Vagina (tissue), 2 donors: ENCODE results near the gene DSCAML1. TPM values are rescaled to one million over a fixed set of nuclear protein-coding genes. Genes with fewer than 3 reads are reported as not detected.

ENCODE experiments used
- DNase-seq, 2 donors: peaks; one replicate each; pipeline ENCODE4 v3.0.0-alpha.2; 2017; ENCODE audit errors: extremely low spot score in 2 of 2
- H3K27ac ChIP-seq: fragments of 200-600 bp; sonication (generic); one replicate; pipeline ENCODE4 v1.5.1; 2019
- H3K27me3 ChIP-seq: fragments of 200-600 bp; sonication (generic); one replicate; pipeline ENCODE4 v1.5.1; 2019
- H3K36me3 ChIP-seq, 2 donors: fragments of 200-600 bp; sonication (generic); one replicate each; pipeline ENCODE4 v1.5.1; 2017 to 2019
- H3K4me1 ChIP-seq: fragments of 200-600 bp; sonication (generic); one replicate; pipeline ENCODE4 v1.5.1; 2019
- H3K4me3 ChIP-seq, 2 donors: fragments of 200-600 bp; sonication (generic); 1 replicate in 1 of 2; 2 replicates in 1 of 2; pipeline ENCODE4 v1.5.1; 2016 to 2019
- H3K9me3 ChIP-seq: fragments of 200-600 bp; sonication (generic); one replicate; pipeline ENCODE4 v1.5.1; 2019
- POLR2A ChIP-seq, 2 donors: fragments of 450-650 bp; IDR thresholded peaks; one replicate each; pipeline ENCODE4 v1.6.1; 2017; ENCODE audit warnings: antibody characterized with exemption in 2 of 2, mild to moderate bottlenecking in 2 of 2, moderate library complexity in 2 of 2
- POLR2AphosphoS5 ChIP-seq, 2 donors: sonication (generic); formaldehyde crosslinking; IDR thresholded peaks; one replicate each; pipeline ENCODE4 v1.9.0; 2017; ENCODE audit warnings: antibody characterized with exemption in 2 of 2, mild to moderate bottlenecking in 2 of 2, low read depth in 1 of 2; ENCODE audit not compliant: insufficient read depth in 1 of 2
- intact Hi-C: fragments of 100-400 bp; cut with DNase I; formaldehyde crosslinking; loops from one replicate; pipeline ENCODE4 v1.15.1; 2023
- total RNA-seq: library from RNA; depleted of rRNA; stranded (reverse); fragments of >200 nt; gene quantifications from one replicate; pipeline ENCODE4 v1.2.3, GENCODE V29; 2016
- TF ChIP-seq, protein P1 (sequence below), 3 experiments: fragments of 450-650 bp in 2 of 3; fragments of 200-600 bp in 1 of 3; sonication (generic) in 1 of 3; IDR thresholded peaks; one replicate each; pipeline ENCODE4 v1.5.1; 2017 to 2019; ENCODE audit warnings: antibody characterized with exemption in 3 of 3, mild to moderate bottlenecking in 2 of 3, moderate library complexity in 2 of 3

Gene DSCAML1
- total RNA-seq, 1 donor from 2014 or later = 0.25 TPM

DNA sequence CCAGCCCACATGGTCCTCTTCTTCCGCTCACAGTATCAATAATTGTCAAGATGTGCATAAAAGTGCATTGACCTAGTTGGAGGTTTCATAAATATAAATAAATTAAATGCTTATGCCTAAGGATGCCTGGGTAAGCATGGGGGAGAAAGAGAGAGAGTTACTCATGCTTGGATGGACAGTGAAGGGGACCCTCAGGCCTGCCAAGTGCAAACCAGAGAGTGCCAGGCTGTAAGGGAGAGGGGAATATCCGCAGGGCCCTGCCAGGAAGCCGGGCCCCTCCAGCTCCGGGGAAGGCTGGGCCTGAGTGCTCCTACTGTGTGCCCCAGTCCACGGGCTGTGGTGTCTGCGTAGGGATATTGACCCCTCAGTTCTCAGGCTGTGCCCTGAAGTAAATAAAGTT is 214.6 kb downstream of the DSCAML1 start:
- intact Hi-C loops = no loop called here
- no peak for DNase-seq
- no peaks in the 10 kb centered on the region for H3K36me3 ChIP-seq
- no peaks in the 10 kb centered on the region for H3K9me3 ChIP-seq
- H3K4me3 ChIP-seq = no peak overlapping the region
- no peaks in the 10 kb centered on the region for H3K27me3 ChIP-seq
- TF ChIP-seq, protein P1, sequence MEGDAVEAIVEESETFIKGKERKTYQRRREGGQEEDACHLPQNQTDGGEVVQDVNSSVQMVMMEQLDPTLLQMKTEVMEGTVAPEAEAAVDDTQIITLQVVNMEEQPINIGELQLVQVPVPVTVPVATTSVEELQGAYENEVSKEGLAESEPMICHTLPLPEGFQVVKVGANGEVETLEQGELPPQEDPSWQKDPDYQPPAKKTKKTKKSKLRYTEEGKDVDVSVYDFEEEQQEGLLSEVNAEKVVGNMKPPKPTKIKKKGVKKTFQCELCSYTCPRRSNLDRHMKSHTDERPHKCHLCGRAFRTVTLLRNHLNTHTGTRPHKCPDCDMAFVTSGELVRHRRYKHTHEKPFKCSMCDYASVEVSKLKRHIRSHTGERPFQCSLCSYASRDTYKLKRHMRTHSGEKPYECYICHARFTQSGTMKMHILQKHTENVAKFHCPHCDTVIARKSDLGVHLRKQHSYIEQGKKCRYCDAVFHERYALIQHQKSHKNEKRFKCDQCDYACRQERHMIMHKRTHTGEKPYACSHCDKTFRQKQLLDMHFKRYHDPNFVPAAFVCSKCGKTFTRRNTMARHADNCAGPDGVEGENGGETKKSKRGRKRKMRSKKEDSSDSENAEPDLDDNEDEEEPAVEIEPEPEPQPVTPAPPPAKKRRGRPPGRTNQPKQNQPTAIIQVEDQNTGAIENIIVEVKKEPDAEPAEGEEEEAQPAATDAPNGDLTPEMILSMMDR (IDR thresholded peaks at IDR 0.05) = no peak
- TF ChIP-seq POLR2A (IDR thresholded peaks at IDR 0.05) (no peak), POLR2AphosphoS5 (IDR thresholded peaks at IDR 0.05; ENCODE audit: insufficient read depth in 1 of 2, low read depth in 1 of 2) (no peak)
- H3K27ac ChIP-seq = no peak overlapping the region
- H3K4me1 ChIP-seq = peaks cover 4% of the 10 kb centered on the region

DNA sequence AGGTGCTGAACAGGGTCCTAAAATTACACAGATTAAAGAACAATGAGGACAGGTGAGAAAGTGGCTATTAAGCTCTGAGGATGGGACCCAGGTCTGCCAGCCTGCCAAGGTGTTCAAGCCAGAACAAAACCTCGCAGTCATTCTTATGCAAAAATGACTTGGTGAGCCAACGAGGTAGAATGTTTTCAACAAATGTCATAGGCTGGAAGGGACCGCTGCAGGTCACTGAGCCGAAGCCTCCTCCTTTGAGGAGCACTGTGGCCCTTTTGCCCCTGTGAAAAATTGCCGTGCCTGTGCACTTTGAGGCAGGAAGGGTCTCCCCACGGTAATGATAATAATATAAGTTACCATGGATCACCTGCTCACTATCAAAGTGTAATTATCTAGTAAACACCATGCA is 216.2 kb downstream of the DSCAML1 start:
- Histone ChIP-seq H3K27me3 (no peaks in the 10 kb centered on the region), H3K9me3 (no peaks in the 10 kb centered on the region), H3K36me3 (no peaks in the 10 kb centered on the region), H3K27ac (no peak overlapping the region), H3K4me1 (peaks cover 4% of the 10 kb centered on the region), H3K4me3 (no peak overlapping the region)
- intact Hi-C loops = no loop called here
- no peak for TF ChIP-seq POLR2AphosphoS5 (IDR thresholded peaks at IDR 0.05; ENCODE audit: insufficient read depth in 1 of 2, low read depth in 1 of 2)
- TF ChIP-seq, protein P1 (IDR thresholded peaks at IDR 0.05) = no peak
- TF ChIP-seq POLR2A (IDR thresholded peaks at IDR 0.05) = no peak
- no peak for DNase-seq

DNA sequence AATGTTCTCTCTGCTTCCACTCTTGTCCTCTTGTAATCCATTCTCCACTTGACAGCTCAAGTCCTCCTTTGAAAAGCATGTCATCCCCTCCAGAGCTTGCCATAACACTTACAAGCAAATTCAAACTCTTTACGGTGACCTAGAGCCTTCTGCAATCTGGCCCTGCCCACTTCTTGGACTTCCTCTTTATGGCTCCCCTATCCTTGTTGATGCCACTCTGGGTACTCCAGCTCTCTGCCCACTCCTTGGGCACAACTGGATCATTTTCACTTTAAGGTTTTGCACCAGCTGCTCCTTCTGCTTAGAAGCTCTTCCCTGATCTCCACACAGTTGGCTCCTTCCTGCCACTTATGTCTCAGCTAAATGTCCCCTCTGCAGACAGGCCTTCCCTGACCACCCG is 217.9 kb downstream of the DSCAML1 start:
- Histone ChIP-seq H3K36me3 (no peaks in the 10 kb centered on the region), H3K4me1 (peaks cover 4% of the 10 kb centered on the region), H3K27ac (no peak overlapping the region), H3K27me3 (no peaks in the 10 kb centered on the region), H3K4me3 (no peak overlapping the region), H3K9me3 (no peaks in the 10 kb centered on the region)
- no peak for DNase-seq
- intact Hi-C loops = no loop called here
- TF ChIP-seq POLR2A (IDR thresholded peaks at IDR 0.05) (no peak), POLR2AphosphoS5 (IDR thresholded peaks at IDR 0.05; ENCODE audit: insufficient read depth in 1 of 2, low read depth in 1 of 2) (no peak)
- TF ChIP-seq, protein P1 (IDR thresholded peaks at IDR 0.05) = no peak

DNA sequence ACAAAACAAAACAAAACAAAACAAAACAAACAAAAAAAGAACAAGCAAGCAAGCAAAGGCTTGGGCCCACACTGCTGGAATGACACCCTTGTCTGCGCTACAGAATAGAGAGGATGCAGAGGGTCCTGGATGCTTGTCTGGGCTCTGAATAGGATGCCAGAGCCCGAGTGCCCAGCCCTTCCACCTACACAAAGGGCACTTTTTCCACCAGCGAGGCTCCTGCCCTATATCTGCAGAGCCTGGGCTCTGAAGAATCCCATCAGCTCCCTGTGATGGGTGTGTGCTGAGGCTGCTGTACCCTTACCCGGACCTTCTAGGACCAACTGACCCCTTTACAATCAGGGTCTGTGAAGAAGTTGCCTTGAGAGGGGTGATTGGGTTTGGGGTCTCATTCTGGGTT is 221.2 kb downstream of the DSCAML1 start:
- Histone ChIP-seq H3K9me3 (no peaks in the 10 kb centered on the region), H3K36me3 (no peaks in the 10 kb centered on the region), H3K4me3 (no peak overlapping the region), H3K27me3 (no peaks in the 10 kb centered on the region), H3K27ac (no peak overlapping the region), H3K4me1 (no peaks in the 10 kb centered on the region)
- intact Hi-C loops = no loop called here
- no peak for DNase-seq
- TF ChIP-seq, protein P1 (IDR thresholded peaks at IDR 0.05) = no peak
- TF ChIP-seq POLR2A (IDR thresholded peaks at IDR 0.05) (no peak), POLR2AphosphoS5 (IDR thresholded peaks at IDR 0.05; ENCODE audit: insufficient read depth in 1 of 2, low read depth in 1 of 2) (no peak)

DNA sequence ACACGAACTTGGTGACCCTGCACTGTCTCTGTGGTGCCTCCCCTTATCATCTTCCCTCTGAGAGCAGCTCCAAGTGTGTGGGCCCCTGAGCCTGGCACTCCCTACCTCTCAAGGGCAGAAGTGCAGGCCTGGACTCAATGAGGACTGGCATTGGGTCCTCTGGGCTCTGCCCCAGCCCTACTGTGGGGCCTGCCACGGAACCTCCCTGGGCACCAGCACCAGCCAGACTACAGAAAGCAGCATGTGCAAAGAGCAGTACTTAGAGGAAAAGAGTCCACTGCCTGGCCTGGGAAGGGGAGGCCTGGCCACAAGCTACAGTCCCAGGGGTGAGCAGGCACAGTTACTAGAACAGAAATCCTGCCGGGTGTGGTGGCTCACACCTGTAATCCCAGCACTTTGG is 222.5 kb downstream of the DSCAML1 start:
- Histone ChIP-seq H3K27ac (no peak overlapping the region), H3K4me1 (no peaks in the 10 kb centered on the region), H3K9me3 (no peaks in the 10 kb centered on the region), H3K4me3 (no peak overlapping the region), H3K36me3 (no peaks in the 10 kb centered on the region), H3K27me3 (no peaks in the 10 kb centered on the region)
- intact Hi-C loops = no loop called here
- TF ChIP-seq, protein P1 (IDR thresholded peaks at IDR 0.05) = no peak
- TF ChIP-seq POLR2A (IDR thresholded peaks at IDR 0.05) (no peak), POLR2AphosphoS5 (IDR thresholded peaks at IDR 0.05; ENCODE audit: insufficient read depth in 1 of 2, low read depth in 1 of 2) (no peak)
- DNase-seq = no peak
